Prostate gland (tissue), 2 donors: ENCODE data around the gene ZNF354C.

Source experiments
- CTCF ChIP-seq, 4 experiments: fragments of 200-600 bp in 2 of 4; fragments of 450-650 bp in 2 of 4; sonication (generic) in 2 of 4; IDR thresholded peaks; 1 replicate in 3 of 4; 2 replicates in 1 of 4; pipeline ENCODE4 v1.5.1; 2016 to 2019; ENCODE audit warnings: antibody characterized with exemption in 4 of 4, mild to moderate bottlenecking in 2 of 4, moderate library complexity in 2 of 4
- POLR2A ChIP-seq: fragments of 450-650 bp; IDR thresholded peaks from one replicate; pipeline ENCODE4 v1.6.1; 2016; ENCODE audit warnings: antibody characterized with exemption, mild to moderate bottlenecking

- TF ChIP-seq CTCF (IDR thresholded peaks at IDR 0.05) (no peak), POLR2A (no peak)
Observed at GRCh38 chr5:179127136-179128040, 67.2 kb downstream of the ZNF354C start.
